Central memory CD8-positive, alpha-beta T cell (primary cell): ENCODE results near the gene SLC12A6.

ENCODE experiments used
- ATAC-seq: fragments of 150-1000 bp; cut with Tn5 transposase; replicated peaks from 2 replicates; pipeline ENCODE4 v1.10.0; 2022; ENCODE audit warnings: mild to moderate bottlenecking, moderate FRiP score, moderate number of reproducible peaks; ENCODE audit not compliant: poor library complexity, severe bottlenecking; ENCODE audit errors: extremely low read depth
- DNase-seq, 2 donors: peaks; one replicate each; pipeline ENCODE4 v3.0.0; 2021; ENCODE audit warnings: low spot score in 2 of 2
- H3K27ac Mint-ChIP-seq: one replicate; pipeline ENCODE4 v1.8.0; 2022; ENCODE audit warnings: low read depth, mild to moderate bottlenecking, moderate library complexity, mixed read lengths
- H3K27me3 Mint-ChIP-seq: one replicate; pipeline ENCODE4 v1.8.0; 2022; ENCODE audit warnings: mixed read lengths
- H3K36me3 Mint-ChIP-seq: one replicate; pipeline ENCODE4 v1.8.0; 2022; ENCODE audit warnings: mild to moderate bottlenecking, moderate library complexity, mixed read lengths; ENCODE audit not compliant: insufficient read depth
- H3K4me1 Mint-ChIP-seq: one replicate; pipeline ENCODE4 v1.8.0; 2022; ENCODE audit warnings: mixed read lengths
- H3K4me3 Mint-ChIP-seq: one replicate; pipeline ENCODE4 v1.8.0; 2022; ENCODE audit warnings: mild to moderate bottlenecking, moderate library complexity, mixed read lengths
- H3K9me3 Mint-ChIP-seq: one replicate; pipeline ENCODE4 v1.8.0; 2022; ENCODE audit warnings: mixed read lengths

Gene SLC12A6

GRCh38 chr15:34182942-34183341 lies 154.6 kb downstream of the SLC12A6 start:
- Mint-ChIP-seq H3K27ac (no peak overlapping the region), H3K36me3 (peaks cover 5% of the 10 kb centered on the region), H3K4me3 (no peak overlapping the region), H3K4me1 (peaks cover 36% of the 10 kb centered on the region), H3K27me3 (no peaks in the 10 kb centered on the region), H3K9me3 (no peaks in the 10 kb centered on the region)
- DNase-seq (no peak), ATAC-seq (no peak)
